ENCODE data around the gene ADAM17. TPM values are rescaled to one million over a fixed set of nuclear protein-coding genes. Genes with fewer than 3 reads are reported as not detected.
A peak's percentile ranks its signal among the peaks of the same experiment; 100 is the strongest.

The ADAM17 gene
- total and polyA plus RNA-seq, 9 of the 15 experiments (the other 6 are each of a cell fraction or from before 2014, with no cell fraction given) = 5.8 to 30.0 (median 19.0) TPM

GRCh38 chr2:9552219-9553178, 3.1 kb downstream of the ADAM17 start (continued):
- TF ChIP-seq CHAMP1 (IDR thresholded peaks at IDR 0.05) (no peak), TBP (optimal IDR thresholded peaks at IDR 0.05; ENCODE audit: low read depth, low read length) (no peak), ZNF311 (CRISPR knock-in tag; IDR thresholded peaks at IDR 0.05) (no peak), ETS1 (conservative IDR thresholded peaks at IDR 0.05; ENCODE audit: control insufficient read depth, low read depth, low read length) (no peak), JUNB (CRISPR knock-in tag; conservative IDR thresholded peaks at IDR 0.05) (peak; percentile 87), REST (IDR thresholded peaks at IDR 0.05; ENCODE audit: borderline replicate concordance) (no peak; the same call in 1 of the 2 replicates), REST (CRISPR knock-in tag; IDR thresholded peaks at IDR 0.05; ENCODE audit: low read depth) (no peak), DACH1 (IDR thresholded peaks at IDR 0.05; ENCODE audit: partially characterized antibody) (peak; percentile 75), HMG20B (CRISPR knock-in tag; IDR thresholded peaks at IDR 0.05) (no peak), HES1 (IDR thresholded peaks at IDR 0.05; ENCODE audit: low read depth) (0 out of 2 replicates have a peak, but pooled peaks have one; percentile 31), ZBTB34 (CRISPR knock-in tag; IDR thresholded peaks at IDR 0.05) (no peak), DPF2 (IDR thresholded peaks at IDR 0.05) (peak; percentile 97)
